A549 (cell line): ENCODE measurements around the gene VDR. TPM values are rescaled to one million over a fixed set of nuclear protein-coding genes. Genes with fewer than 3 reads are reported as not detected.

Source experiments
- ATAC-seq, 2 experiments: fragments of 200-7000 bp in 1 of 2; fragments of >200 bp in 1 of 2; cut with Nextera tagmentation in 1 of 2; cut with Tn5 transposase in 1 of 2; 3 replicates each; pipeline versions ENCODE4 v1.8.0 to v1.9.1; 2018 to 2020; ENCODE audit warnings: mild to moderate bottlenecking in 1 of 2, moderate library complexity in 1 of 2
- CTCF ChIA-PET: fragments of 300-600 bp; sonication (Branson Sonifier 250); formaldehyde crosslinking; extraction: SDS; loops from one replicate; lab custom pipeline; 2021; ENCODE audit warnings: antibody characterized with exemption, inconsistent platforms; lab: Yijun Ruan, JAX
- POLR2A ChIA-PET: fragments of 350-600 bp; formaldehyde crosslinking; extraction: SDS; loops from one replicate; lab custom pipeline; 2021; ENCODE audit warnings: antibody characterized with exemption, inconsistent platforms; lab: Yijun Ruan, JAX
- DNase-seq, 2 experiments: peaks; one replicate each; pipeline versions ENCODE4 v3.0.0 to v3.0.0-alpha.2; 2011 to 2016; ENCODE audit warnings: low read depth in 1 of 2, low spot score in 1 of 2
- FAIRE-seq: peaks from 2 replicates; lab custom pipeline; 2011; peaks lifted over from hg19 to GRCh38; lab: Jason Lieb, UNC
- H3K27ac ChIP-seq, 2 experiments: fragments of >200 bp; sonication (Bioruptor Twin); formaldehyde crosslinking; 3 replicates each; pipeline ENCODE4 v1.5.1; 2016 to 2017
- H3K4me1 ChIP-seq: fragments of >200 bp; sonication (Bioruptor Twin); formaldehyde crosslinking; 3 replicates; pipeline ENCODE4 v1.6.1; 2016
- H3K4me2 ChIP-seq: fragments of >200 bp; sonication (Bioruptor Twin); formaldehyde crosslinking; 3 replicates; pipeline ENCODE4 v1.6.1; 2016
- H3K4me3 ChIP-seq: fragments of >200 bp; sonication (Bioruptor Twin); formaldehyde crosslinking; 3 replicates; pipeline ENCODE4 v1.5.1; 2016
- H3K9me3 ChIP-seq: fragments of >200 bp; sonication (Bioruptor Twin); formaldehyde crosslinking; 3 replicates; pipeline ENCODE4 v1.6.1; 2016
- BHLHE40 ChIP-seq: IDR thresholded peaks from 2 replicates; pipeline ENCODE4 v1.6.1; 2012; ENCODE audit warnings: low read depth, low read length, inconsistent platforms
- CEBPB ChIP-seq, 2 experiments: fragments of >200 bp in 1 of 2; sonication (Bioruptor Twin) in 1 of 2; formaldehyde crosslinking in 1 of 2; IDR thresholded peaks; 2 replicates each; pipeline ENCODE4 v1.6.1; 2012 to 2016
- CHD2 ChIP-seq: fragments of 150-350 bp; IDR thresholded peaks from 2 replicates; pipeline ENCODE4 v1.6.1; 2014; ENCODE audit warnings: low read length; ENCODE audit not compliant: partially characterized antibody
- CHD4 ChIP-seq: fragments of 200-600 bp; sonication (generic); IDR thresholded peaks from 2 replicates; pipeline ENCODE4 v1.6.1; 2016; ENCODE audit warnings: antibody characterized with exemption, mild to moderate bottlenecking, borderline replicate concordance
- HDAC2 ChIP-seq: fragments of 200-600 bp; sonication (generic); IDR thresholded peaks from 2 replicates; pipeline ENCODE4 v1.6.1; 2016
- HEYL ChIP-seq: fragments of 250-450 bp; sonication (Bioruptor Pico); IDR thresholded peaks from 2 replicates; pipeline ENCODE4 v1.8.0; 2021; ENCODE audit warnings: mild to moderate bottlenecking, moderate library complexity
- HOXA7 ChIP-seq: fragments of 250-450 bp; sonication (Bioruptor Pico); IDR thresholded peaks from 2 replicates; pipeline ENCODE4 v1.5.0; 2020; ENCODE audit warnings: mild to moderate bottlenecking, moderate library complexity
- HOXB13 ChIP-seq: fragments of 250-450 bp; sonication (Bioruptor Pico); IDR thresholded peaks from 2 replicates; pipeline ENCODE4 v1.5.0; 2020; ENCODE audit warnings: low read depth, mild to moderate bottlenecking, moderate library complexity
- HOXB5 ChIP-seq: fragments of 250-450 bp; sonication (Bioruptor Pico); IDR thresholded peaks from 2 replicates; pipeline ENCODE4 v1.5.0; 2020; ENCODE audit warnings: mild to moderate bottlenecking, moderate library complexity
- KDM1A ChIP-seq: fragments of 200-600 bp; sonication (generic); IDR thresholded peaks from 2 replicates; pipeline ENCODE4 v1.6.1; 2016; ENCODE audit warnings: low read depth, mild to moderate bottlenecking
- MAFK ChIP-seq: fragments of 450-650 bp; IDR thresholded peaks from 2 replicates; pipeline ENCODE4 v1.6.1; 2014; ENCODE audit not compliant: partially characterized antibody
- MAZ ChIP-seq: fragments of 150-350 bp; IDR thresholded peaks from 2 replicates; pipeline ENCODE4 v1.6.1; 2014; ENCODE audit warnings: antibody characterized with exemption, low read depth, low read length, borderline replicate concordance
- PHF8 ChIP-seq: fragments of 200-600 bp; sonication (generic); IDR thresholded peaks from 2 replicates; pipeline ENCODE4 v1.6.1; 2016; ENCODE audit warnings: low read depth, mild to moderate bottlenecking, antibody characterized with exemption, moderate library complexity, borderline replicate concordance
- POLR2A ChIP-seq: IDR thresholded peaks from 2 replicates; pipeline ENCODE4 v1.6.1; 2012; ENCODE audit warnings: mild to moderate bottlenecking, low read length
- RCOR1 ChIP-seq: fragments of 150-350 bp; IDR thresholded peaks from 2 replicates; pipeline ENCODE4 v1.6.1; 2014; ENCODE audit warnings: antibody characterized with exemption, low read length, low read depth
- RNF2 ChIP-seq: fragments of 200-600 bp; sonication (generic); IDR thresholded peaks from 2 replicates; pipeline ENCODE4 v1.6.1; 2016; ENCODE audit warnings: low read depth, mild to moderate bottlenecking, antibody characterized with exemption, moderate library complexity, borderline replicate concordance
- SMC3 ChIP-seq: fragments of >200 bp; sonication (Bioruptor Twin); formaldehyde crosslinking; IDR thresholded peaks from 3 replicates; pipeline ENCODE4 v1.6.1; 2018; ENCODE audit warnings: inconsistent platforms
- SREBF2 ChIP-seq: fragments of 450-650 bp; IDR thresholded peaks from 2 replicates; pipeline ENCODE4 v1.6.1; 2014; ENCODE audit warnings: mild to moderate bottlenecking, moderate library complexity
- TP53 ChIP-seq: fragments of 250-450 bp; sonication (Bioruptor Pico); IDR thresholded peaks from 2 replicates; pipeline ENCODE4 v1.5.0; 2021; ENCODE audit warnings: mild to moderate bottlenecking, moderate library complexity
- ZC3H11A ChIP-seq: fragments of 450-650 bp; IDR thresholded peaks from 2 replicates; pipeline ENCODE4 v1.6.1; 2014; ENCODE audit warnings: antibody characterized with exemption, mild to moderate bottlenecking
- ZNF302 ChIP-seq: fragments of 250-450 bp; sonication (Bioruptor Pico); IDR thresholded peaks from 2 replicates; pipeline ENCODE4 v1.9.0; 2021; ENCODE audit warnings: inconsistent platforms, mild to moderate bottlenecking, moderate library complexity
- WGBS: methylation state at CpG from one replicate; pipeline ENCODE4 v1.1.6; 2017; ENCODE audit errors: missing lambda C conversion rate; 5-methylcytosine and 5-hydroxymethylcytosine counted together
- polyA plus RNA-seq, 4 experiments: library from polyadenylated mRNA; depleted of rRNA in 3 of 4; stranded (reverse); fragments of >200 nt; fragmentation: RNase III in 1 of 4; extraction: RNeasy Plus Mini Kit Qiagen cat#74134 plus additional on column Dnase treatment in 1 of 4; gene quantifications; 2 replicates in 3 of 4; 3 replicates in 1 of 4; pipeline ENCODE4 v1.2.3, GENCODE V29; 2011 to 2017
- TF ChIP-seq, protein P1 (sequence below): fragments of 450-650 bp; IDR thresholded peaks from 2 replicates; pipeline ENCODE4 v1.6.1; 2014; ENCODE audit warnings: antibody characterized with exemption
- TF ChIP-seq, protein P2 (sequence below): fragments of 200-600 bp; sonication (generic); IDR thresholded peaks from 2 replicates; pipeline ENCODE4 v1.6.1; 2016; ENCODE audit warnings: antibody characterized with exemption, mild to moderate bottlenecking, moderate library complexity
- TF ChIP-seq, protein P3 (sequence below): IDR thresholded peaks from 2 replicates; pipeline ENCODE4 v1.6.1; 2012
- TF ChIP-seq, protein P4 (sequence below): IDR thresholded peaks from 2 replicates; pipeline ENCODE4 v1.6.1; 2012
- TF ChIP-seq, protein P5 (sequence below): fragments of >200 bp; sonication (Bioruptor Twin); formaldehyde crosslinking; IDR thresholded peaks from 2 replicates; pipeline ENCODE4 v1.6.1; 2016
- TF ChIP-seq, protein P6 (sequence below): fragments of >200 bp; sonication (Bioruptor Twin); formaldehyde crosslinking; IDR thresholded peaks from 3 replicates; pipeline ENCODE4 v1.5.1; 2016
- TF ChIP-seq, protein P7 (sequence below): IDR thresholded peaks from 2 replicates; pipeline ENCODE4 v1.6.1; 2012; ENCODE audit warnings: low read depth, borderline replicate concordance

Gene VDR
- polyA plus RNA-seq, 2 of the 4 experiments (the other 2 are of a cell fraction) = 1.9 to 2.1 TPM

DNA sequence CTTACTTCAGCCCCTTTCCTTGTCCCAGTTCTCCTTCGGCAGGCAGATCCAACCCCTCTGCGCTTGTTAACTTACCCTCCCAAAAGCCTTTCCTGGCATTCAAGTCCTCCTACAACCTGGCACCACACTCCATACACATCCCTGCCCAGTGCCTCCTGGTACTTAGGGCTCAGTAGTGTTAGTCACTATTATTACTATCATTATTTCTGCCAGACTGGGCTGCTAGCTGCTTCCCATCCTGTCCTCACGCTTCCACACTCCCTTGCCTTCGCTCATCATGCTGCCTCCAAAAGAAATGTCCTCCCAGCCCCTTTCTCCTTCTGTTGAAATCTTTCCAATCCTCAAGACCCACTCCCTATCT, 83.5 kb downstream of the VDR start:
- H3K4me1 ChIP-seq = peaks cover 72% of the 10 kb centered on the region
- TF ChIP-seq, protein P1, sequence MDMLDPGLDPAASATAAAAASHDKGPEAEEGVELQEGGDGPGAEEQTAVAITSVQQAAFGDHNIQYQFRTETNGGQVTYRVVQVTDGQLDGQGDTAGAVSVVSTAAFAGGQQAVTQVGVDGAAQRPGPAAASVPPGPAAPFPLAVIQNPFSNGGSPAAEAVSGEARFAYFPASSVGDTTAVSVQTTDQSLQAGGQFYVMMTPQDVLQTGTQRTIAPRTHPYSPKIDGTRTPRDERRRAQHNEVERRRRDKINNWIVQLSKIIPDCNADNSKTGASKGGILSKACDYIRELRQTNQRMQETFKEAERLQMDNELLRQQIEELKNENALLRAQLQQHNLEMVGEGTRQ = no peak
- TF ChIP-seq TP53 = no peak
- no peak for TF ChIP-seq SMC3
- TF ChIP-seq, protein P2, sequence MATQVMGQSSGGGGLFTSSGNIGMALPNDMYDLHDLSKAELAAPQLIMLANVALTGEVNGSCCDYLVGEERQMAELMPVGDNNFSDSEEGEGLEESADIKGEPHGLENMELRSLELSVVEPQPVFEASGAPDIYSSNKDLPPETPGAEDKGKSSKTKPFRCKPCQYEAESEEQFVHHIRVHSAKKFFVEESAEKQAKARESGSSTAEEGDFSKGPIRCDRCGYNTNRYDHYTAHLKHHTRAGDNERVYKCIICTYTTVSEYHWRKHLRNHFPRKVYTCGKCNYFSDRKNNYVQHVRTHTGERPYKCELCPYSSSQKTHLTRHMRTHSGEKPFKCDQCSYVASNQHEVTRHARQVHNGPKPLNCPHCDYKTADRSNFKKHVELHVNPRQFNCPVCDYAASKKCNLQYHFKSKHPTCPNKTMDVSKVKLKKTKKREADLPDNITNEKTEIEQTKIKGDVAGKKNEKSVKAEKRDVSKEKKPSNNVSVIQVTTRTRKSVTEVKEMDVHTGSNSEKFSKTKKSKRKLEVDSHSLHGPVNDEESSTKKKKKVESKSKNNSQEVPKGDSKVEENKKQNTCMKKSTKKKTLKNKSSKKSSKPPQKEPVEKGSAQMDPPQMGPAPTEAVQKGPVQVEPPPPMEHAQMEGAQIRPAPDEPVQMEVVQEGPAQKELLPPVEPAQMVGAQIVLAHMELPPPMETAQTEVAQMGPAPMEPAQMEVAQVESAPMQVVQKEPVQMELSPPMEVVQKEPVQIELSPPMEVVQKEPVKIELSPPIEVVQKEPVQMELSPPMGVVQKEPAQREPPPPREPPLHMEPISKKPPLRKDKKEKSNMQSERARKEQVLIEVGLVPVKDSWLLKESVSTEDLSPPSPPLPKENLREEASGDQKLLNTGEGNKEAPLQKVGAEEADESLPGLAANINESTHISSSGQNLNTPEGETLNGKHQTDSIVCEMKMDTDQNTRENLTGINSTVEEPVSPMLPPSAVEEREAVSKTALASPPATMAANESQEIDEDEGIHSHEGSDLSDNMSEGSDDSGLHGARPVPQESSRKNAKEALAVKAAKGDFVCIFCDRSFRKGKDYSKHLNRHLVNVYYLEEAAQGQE = no peak
- no peak for TF ChIP-seq MAZ
- no peak for TF ChIP-seq KDM1A
- no peak for TF ChIP-seq CHD4
- no peak for TF ChIP-seq CHD2
- no peak for TF ChIP-seq SREBF2
- POLR2A ChIA-PET = interaction anchor here (1.0 to 3.5 kb wide), 6 partner anchors 8 to 83 kb away, joined by 3 to 28 read pairs (median 6); partner anchors contain the start of gene VDR
- no peak for ATAC-seq
- peak overlapping the region; percentile 95 for H3K4me2 ChIP-seq
- H3K9me3 ChIP-seq = no peaks in the 10 kb centered on the region
- no peak for DNase-seq
- CTCF ChIA-PET = interaction anchor here (0.7 to 59.0 kb wide), 11 partner anchors 18 to 131 kb away, joined by 3 to 1532 read pairs (median 5); partner anchors contain the start of gene SLC48A1
- H3K4me3 ChIP-seq = peak overlapping the region; percentile 89; the same call in 2 of the 3 replicates
- 97% methylated on average over 4 of the region's 4 CpGs for WGBS
- no peak for FAIRE-seq
- H3K27ac ChIP-seq = peak overlapping the region; percentile 96 to 100

DNA sequence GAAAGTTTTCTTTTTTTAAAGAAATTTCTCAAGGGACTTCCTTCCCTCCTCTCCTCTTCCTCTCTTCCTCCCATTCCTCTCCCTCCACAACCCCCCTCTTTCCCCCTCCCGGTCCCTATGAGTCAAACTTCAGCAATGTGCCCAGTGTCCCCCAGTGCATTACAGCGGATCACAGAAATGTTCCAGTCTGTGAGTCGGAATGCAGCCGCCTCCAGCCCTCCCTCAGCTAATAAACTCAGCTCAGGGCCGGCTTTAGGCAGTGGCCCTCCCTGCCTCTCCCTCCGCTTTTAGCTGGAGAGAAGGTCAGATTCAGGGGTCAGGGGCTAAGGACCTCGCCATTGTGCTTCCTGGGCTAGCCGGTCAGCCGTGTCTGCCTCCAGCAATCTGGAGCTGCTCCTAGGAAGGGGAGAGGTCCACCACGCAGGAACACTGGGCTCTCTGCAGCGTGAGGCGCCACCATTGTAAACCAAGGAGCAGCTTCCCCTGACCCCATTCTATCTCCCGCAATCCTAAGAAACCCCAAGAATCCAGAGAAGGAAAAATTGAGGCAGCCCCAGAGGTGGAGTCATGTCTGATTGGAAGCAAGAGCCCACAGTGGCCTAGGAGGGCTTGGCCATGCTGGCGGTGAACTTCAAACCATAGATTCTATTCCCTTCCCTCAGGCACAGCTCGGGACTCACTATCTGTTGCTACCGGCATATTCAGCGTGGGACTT, 84.0 kb downstream of the VDR start:
- Histone ChIP-seq H3K27ac (peak overlapping the region; percentile 96 to 100), H3K4me2 (peak overlapping the region; percentile 95), H3K4me1 (peaks cover 69% of the 10 kb centered on the region), H3K9me3 (no peaks in the 10 kb centered on the region), H3K4me3 (peak overlapping the region; percentile 89)
- DNase-seq = peak; percentile 91 to 98
- CTCF ChIA-PET = interaction anchor here (0.7 to 59.0 kb wide), 13 partner anchors 13 to 132 kb away, joined by 3 to 1532 read pairs (median 5); partner anchors contain the start of gene SLC48A1
- WGBS = 24% methylated on average over 15 of the region's 17 CpGs
- FAIRE-seq = no peak
- peak; percentile 64 to 81 for ATAC-seq
- POLR2A ChIA-PET = interaction anchor here (0.5 to 3.5 kb wide), 8 partner anchors 8 to 362 kb away, joined by 3 to 28 read pairs (median 6); partner anchors contain the start of gene VDR
- TF ChIP-seq, protein P3, sequence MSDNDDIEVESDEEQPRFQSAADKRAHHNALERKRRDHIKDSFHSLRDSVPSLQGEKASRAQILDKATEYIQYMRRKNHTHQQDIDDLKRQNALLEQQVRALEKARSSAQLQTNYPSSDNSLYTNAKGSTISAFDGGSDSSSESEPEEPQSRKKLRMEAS = peak; percentile 61
- peak; percentile 70 for TF ChIP-seq POLR2A
- no peak for TF ChIP-seq HDAC2
- no peak for TF ChIP-seq CHD4
- no peak for TF ChIP-seq HOXB13
- TF ChIP-seq, protein P4, sequence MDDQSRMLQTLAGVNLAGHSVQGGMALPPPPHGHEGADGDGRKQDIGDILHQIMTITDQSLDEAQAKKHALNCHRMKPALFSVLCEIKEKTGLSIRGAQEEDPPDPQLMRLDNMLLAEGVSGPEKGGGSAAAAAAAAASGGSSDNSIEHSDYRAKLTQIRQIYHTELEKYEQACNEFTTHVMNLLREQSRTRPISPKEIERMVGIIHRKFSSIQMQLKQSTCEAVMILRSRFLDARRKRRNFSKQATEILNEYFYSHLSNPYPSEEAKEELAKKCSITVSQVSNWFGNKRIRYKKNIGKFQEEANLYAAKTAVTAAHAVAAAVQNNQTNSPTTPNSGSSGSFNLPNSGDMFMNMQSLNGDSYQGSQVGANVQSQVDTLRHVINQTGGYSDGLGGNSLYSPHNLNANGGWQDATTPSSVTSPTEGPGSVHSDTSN = no peak
- no peak for TF ChIP-seq RNF2
- TF ChIP-seq HOXA7 (CRISPR knock-in tag) = no peak
- TF ChIP-seq, protein P5, sequence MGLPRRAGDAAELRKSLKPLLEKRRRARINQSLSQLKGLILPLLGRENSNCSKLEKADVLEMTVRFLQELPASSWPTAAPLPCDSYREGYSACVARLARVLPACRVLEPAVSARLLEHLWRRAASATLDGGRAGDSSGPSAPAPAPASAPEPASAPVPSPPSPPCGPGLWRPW = no peak
- no peak for TF ChIP-seq HEYL (CRISPR knock-in tag)
- TF ChIP-seq HOXB5 (CRISPR knock-in tag) = no peak
- TF ChIP-seq, protein P6, sequence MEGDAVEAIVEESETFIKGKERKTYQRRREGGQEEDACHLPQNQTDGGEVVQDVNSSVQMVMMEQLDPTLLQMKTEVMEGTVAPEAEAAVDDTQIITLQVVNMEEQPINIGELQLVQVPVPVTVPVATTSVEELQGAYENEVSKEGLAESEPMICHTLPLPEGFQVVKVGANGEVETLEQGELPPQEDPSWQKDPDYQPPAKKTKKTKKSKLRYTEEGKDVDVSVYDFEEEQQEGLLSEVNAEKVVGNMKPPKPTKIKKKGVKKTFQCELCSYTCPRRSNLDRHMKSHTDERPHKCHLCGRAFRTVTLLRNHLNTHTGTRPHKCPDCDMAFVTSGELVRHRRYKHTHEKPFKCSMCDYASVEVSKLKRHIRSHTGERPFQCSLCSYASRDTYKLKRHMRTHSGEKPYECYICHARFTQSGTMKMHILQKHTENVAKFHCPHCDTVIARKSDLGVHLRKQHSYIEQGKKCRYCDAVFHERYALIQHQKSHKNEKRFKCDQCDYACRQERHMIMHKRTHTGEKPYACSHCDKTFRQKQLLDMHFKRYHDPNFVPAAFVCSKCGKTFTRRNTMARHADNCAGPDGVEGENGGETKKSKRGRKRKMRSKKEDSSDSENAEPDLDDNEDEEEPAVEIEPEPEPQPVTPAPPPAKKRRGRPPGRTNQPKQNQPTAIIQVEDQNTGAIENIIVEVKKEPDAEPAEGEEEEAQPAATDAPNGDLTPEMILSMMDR = no peak
- TF ChIP-seq PHF8 = no peak
- no peak for TF ChIP-seq BHLHE40
- no peak for TF ChIP-seq MAFK
- TF ChIP-seq RCOR1 = no peak
- TF ChIP-seq CEBPB (IDR thresholded peaks at IDR 0.05) = no peak
- no peak for TF ChIP-seq ZC3H11A
- TF ChIP-seq, protein P7, sequence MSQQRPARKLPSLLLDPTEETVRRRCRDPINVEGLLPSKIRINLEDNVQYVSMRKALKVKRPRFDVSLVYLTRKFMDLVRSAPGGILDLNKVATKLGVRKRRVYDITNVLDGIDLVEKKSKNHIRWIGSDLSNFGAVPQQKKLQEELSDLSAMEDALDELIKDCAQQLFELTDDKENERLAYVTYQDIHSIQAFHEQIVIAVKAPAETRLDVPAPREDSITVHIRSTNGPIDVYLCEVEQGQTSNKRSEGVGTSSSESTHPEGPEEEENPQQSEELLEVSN = peak; percentile 55
- no peak for TF ChIP-seq ZNF302 (CRISPR knock-in tag)
- TF ChIP-seq KDM1A = no peak
